CD4-positive, alpha-beta T cell treated with Interleukin-2 at 100 ng/mL for 4 hours (primary cell): ENCODE data around the gene TXNL4B.
"Not testable (repeated sequence)": the region's sequence is repeated elsewhere in the genome, so short reads cannot be mapped to it uniquely, and the experiment has no call there.

Experiments
- DNase-seq: peaks from one replicate; pipeline ENCODE4 v3.0.0-alpha.2; 2020; ENCODE audit warnings: low spot score

TXNL4B gene

DNA sequence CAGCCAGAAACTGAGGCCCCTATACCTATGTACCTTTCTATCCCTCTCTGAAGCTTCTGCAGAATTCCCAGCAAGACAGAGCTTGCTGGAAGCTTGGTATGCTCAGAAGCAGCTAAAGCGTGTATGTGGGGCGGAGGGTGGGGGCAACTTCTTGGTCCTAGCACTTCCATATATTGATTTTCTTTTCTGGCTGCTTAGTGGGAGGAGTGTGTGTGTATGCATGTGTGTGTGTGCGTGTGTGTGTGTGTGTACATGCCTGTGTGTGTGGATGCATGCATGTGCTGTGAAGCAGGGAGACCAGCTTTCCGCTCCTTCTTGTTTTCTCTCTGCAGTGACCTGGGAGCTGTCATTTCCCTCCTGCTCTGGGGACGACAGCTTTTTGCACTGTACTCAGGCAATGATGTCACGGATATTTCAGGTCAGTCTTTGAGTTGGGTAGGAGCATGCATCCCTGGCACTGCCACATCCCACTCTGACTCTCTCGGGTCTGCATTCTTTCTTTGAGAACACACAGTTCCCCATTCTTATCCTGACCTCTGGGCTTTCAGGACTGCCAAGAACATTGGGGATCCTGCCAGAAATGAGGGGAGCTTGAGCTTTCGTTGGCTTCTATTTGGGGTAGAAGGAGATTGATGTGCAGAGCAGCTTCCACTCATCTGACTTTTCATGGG lies 19.7 kb downstream of the TXNL4B start:
- DNase-seq = no peak

DNA sequence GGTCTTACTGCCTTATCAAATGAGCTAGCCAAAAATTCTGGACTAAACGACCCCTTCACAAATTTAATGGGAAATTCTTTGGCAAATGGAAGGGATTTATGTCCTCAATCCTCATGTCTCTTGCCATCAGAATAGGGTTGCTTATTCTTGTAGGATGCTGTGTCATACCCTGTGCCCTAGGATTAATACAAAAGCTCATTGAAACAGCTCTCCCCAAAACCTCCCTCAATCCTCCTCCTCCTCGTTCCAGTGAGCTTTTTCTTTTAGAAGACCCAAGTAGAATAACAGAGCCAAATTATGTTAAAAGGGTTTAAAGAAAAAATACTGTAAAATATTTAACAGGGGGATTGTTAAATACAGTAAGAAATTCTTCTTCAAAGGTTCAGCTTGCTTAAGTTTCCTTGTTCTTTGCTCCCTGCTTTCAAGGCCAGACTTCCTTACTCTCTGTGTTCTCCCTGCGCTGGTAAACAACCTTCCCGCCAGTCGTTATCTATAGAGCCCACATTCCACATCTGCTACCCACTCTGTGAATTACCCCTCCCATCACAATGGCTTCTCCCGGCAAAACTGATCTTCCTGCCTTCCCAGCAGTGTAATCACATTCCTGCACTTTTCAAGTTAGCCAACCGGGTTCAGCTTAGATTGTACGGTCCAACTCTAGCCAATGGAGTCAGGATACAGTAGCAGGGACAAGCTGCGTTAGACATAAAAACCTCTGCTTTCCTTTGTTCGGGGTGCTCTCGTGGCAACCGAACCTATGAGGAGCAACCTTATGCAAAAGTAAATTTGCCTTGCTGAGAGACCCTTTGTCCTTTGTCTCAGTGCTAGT lies 20.7 kb downstream of the TXNL4B start:
- no peak for DNase-seq

DNA sequence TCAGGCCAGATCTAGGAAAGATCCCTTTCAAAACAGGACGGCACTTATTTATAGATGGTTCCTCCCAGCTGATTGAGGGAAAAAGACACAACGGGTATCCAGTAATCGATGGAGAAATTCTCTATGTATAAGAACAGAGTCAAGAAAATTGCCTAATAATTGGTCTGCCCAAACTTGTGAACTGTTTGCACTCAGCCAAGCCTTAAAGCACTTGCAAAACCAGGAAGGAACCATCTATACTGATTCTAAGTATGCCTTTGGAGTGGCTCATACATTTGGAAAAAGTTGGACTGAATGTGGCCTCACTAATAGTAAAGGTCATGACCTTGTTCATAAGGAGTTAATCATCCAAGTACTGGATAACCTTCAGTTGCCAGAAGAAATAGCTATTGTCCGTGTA lies 24.5 kb downstream of the TXNL4B start:
- no peak for DNase-seq

DNA sequence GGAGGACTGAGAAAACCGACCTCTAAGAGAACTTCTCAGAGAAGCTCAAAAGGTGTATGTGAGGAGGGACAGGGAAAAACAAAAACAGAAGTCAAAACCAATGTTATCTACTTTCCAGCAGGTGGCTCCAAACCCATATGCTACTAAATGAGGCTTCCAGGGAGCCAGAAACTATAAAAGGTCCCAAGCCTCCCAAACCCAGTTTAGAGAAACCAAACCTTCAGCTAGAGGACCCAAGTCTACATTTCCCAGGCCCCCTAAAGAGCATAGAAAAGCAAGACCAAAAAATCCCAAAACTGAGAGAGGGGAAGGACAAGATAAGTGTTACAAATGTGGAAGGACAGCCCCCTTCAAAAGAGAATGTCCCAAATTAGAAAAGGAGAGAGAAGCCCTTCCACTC lies 26.7 kb downstream of the TXNL4B start:
- DNase-seq = peak; percentile 16

DNA sequence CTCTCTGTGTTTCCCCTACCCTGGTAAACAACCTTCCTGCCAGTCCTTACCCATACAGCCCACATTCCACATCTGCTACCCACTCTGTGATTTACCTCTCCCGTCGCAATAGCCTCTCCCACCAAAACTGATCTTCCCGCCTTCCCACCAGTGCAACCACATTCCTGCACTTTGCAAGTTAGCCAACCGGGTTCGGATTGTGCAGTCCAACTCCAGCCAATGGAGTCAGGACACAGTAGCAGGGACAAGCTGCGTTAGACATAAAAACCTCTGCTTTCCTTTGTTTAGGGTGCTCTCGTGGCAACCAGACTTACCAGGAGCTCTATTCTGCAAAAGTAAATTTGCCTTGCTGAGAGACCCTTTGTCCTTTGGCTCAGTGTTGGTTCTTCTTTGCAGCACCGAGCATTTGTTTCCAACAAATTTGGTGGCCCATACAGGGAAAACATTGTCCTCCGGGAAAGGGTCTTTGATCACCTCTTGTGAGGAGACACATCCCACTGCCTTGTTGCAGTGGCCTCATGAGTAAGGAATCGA lies 29.0 kb downstream of the TXNL4B start:
- DNase-seq = no peak

DNA sequence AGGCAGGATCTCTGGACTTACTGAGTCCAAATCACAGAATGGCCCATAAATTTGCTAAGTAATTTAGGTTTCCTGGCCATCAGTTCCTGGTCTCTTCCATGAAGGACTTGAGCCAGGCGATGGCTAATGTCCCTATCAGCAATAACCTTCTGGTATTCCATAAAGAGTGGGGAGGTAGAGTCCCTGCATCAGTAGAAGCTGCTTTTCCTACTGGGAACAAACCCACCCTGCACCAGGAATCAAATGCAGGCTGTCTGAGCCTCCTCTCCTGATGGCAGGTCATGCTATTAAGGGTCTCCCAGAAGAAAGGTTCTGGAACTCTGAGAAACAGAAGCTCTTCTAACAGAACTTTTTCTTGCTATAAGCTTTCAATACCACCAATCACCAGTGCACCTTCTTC lies 31.9 kb downstream of the TXNL4B start:
- no peak for DNase-seq

DNA sequence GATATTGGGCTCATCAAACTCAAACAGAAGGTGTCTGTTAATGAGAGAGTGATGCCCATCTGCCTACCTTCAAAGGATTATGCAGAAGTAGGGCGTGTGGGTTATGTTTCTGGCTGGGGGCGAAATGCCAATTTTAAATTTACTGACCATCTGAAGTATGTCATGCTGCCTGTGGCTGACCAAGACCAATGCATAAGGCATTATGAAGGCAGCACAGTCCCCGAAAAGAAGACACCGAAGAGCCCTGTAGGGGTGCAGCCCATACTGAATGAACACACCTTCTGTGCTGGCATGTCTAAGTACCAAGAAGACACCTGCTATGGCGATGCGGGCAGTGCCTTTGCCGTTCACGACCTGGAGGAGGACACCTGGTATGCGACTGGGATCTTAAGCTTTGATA lies 33.0 kb downstream of the TXNL4B start:
- DNase-seq = no peak

DNA sequence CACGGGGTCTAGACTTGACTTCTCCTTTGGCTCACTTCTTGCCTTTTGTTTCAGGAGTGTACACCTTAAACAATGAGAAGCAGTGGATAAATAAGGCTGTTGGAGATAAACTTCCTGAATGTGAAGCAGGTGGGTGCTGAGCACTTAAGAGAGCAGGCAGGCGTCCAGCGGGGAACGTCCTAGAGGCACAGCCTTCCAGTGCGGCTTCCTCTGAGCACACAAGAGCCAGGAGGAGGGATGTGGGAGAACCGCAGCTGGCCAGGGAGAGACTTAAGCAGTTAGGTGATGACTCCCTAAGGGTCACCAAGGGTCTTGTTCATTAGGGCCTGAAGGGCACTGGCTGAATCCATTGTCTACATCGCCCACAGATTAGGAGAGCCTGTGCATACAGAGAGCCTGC lies 34.4 kb downstream of the TXNL4B start:
- DNase-seq = not testable (repeated sequence)

DNA sequence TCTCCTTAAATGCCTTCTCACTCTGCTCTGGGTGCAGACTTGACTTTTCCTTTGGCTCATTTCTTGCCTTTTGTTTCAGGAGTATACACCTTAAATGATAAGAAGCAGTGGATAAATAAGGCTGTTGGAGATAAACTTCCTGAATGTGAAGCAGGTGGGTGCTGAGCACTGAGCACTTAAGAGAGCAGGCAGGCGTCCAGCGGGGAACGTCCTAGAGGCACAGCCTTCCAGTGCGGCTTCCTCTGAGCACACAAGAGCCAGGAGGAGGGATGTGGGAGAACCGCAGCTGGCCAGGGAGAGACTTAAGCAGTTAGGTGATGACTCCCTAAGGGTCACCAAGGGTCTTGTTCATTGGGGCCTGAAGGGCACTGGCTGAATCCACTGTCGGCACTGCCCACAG lies 36.1 kb downstream of the TXNL4B start:
- DNase-seq = not testable (repeated sequence)

DNA sequence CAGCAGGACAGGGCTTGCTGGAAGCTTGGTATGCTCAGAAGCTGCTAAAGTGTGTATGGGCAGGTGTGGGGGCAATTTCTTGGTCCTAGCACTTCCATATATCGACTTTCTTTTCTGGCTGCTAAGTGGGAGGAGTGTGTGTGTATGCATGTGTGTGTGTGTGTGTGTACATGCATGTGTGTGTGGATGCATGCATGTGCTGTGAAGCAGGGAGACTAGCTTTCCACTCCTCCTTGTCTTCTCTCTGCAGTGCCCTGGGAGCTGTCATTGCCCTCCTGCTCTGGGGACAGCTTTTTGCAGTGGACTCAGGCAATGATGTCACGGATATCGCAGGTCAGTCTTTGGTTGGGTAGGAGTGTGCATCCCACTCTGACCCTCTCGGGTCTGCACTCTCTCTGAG lies 37.5 kb downstream of the TXNL4B start:
- DNase-seq = no peak

DNA sequence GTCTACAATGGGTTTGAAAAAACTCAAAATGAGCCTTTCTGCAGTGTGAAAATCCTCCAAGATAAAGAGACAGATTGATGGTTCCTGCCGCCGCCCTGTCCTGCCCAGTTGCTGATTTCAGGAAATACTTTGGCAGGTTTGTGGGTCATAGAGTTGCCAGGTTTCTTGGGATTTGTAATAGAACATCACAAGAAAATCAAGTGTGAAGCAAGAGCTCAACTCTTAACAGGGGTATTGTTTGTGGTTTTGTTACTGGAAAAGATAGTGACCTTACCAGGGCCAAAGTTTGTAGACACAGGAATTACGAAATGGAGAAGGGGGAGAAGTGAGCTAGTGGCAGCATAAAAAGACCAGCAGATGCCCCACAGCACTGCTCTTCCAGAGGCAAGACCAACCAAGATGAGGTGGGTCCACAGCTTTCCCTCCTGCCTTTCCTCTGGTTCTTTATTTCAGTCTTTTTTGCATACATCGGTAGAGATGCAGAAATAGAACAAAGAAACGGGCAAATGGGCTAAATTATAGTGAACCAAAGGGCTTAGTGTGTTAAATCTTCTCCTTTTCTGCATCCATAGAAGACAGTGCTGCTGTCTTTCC lies 39.1 kb downstream of the TXNL4B start, which contains the start of gene HP:
Gene HP, plus strand, starts transcription at position 252 of the 594 bp plus-strand sequence. Its CDS starts 148 bp downstream, at position 400.
- DNase-seq = not testable (repeated sequence)

DNA sequence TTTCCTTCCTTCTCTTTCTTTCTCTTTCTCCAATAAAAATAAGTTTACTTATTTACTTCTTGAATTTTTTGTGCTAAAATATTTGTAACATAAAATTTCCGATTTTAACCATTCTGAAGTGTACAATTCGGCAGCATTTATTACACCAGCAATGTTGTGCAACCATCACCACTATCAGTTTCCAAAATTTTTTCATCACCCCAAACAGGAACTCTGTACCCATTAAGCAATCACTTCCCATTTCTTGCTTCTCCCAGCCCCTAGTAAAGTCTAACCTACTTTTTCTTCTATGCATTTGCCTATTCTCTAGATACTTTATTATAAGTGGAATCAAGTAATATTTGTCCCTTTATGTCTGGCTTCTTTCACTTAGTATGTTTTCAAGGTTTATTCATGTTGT lies 41.6 kb downstream of the TXNL4B start:
- DNase-seq = no peak

DNA sequence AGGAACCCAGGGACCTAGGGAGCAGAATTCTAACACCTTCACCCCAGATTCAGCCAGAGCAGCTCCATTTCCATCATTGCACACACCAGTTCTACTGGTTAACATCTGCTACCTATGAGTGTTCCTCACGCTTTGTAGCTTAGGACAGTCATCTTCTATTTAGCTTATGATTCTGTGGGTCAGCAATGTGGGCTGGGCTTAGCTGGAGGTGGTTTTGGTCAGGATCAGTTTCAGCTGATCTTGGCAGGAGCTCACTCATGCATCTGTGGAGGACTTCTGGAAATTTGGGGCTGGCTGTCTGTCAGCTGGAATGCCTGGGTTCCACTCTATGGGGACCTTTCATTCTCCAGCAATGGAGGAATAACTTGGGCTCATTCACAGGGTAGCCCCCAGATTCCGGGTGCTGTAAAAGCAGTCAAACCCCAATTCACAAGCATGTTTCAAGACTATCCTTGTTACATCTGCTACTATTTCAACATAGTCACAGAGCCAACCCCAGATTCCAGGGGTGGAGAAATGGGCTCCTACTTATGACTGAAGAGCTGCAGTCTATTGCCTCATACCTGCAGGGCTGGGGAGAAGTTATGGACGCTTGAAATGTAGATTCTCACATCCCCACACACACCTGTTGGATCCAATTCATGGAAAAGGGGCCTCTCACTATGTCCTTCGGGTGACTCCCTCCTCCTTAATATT lies 42.5 kb downstream of the TXNL4B start:
- no peak for DNase-seq

DNA sequence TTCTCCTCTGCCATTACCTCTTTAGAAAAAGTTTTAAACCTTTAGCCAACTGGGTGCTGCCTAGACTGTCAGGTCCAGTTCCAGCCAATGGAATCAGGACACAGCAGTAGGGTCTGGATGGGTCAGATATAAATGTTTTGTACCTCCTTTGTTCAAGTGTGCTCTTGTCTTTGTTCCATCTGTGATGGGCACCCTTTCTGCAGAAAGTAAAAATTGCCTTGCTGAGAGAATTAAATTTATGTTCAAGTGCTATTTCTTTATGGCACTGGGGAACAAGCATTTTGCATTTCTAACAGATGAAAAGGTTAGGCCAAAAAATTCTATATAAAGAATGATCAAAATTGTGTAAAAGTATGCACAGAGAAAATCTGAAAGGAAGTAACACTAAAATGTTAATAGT lies 44.3 kb downstream of the TXNL4B start:
- DNase-seq = no peak

DNA sequence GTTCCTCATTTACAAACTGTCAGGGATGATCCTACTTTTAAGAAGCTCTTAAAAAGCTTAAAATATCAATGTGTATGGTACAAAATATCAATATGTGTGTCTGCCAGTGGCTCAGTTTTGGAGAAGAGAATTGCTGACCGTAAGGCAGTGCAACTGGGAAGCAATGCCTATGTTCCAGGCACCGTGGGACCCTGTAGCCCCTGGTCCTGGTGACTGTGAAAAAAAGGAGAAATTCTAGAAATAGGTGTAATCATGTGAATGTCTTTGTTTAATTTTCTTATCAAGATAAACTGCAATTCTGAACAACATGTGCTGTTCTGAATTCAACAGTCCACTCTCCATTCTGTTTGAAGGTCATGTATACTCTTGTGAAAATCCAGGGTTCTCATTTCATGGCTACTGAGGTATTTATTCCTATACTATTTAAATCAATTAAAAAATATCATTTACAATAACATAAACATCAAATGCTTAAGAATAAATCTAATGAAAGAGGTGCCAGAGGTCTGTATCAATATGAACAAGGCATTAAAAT lies 48.5 kb downstream of the TXNL4B start:
- no peak for DNase-seq

DNA sequence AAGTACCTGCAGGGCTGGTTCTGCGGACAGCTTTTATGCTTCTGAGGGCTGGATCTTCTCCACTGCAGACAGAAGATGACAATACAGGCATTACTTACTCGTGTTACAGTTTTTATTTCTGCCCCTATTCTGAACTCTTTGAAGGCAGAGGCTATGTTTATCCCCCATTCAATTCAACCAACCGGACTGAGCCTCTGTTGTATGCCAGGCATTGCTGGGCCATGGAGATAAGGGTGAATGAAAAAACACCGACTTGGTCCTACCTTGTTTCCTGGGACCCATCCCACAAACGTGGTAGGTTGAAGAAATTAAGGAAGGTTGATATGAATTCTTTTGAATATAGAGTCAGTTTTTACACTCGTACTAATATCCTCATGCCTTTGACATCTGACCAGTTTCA lies 49.1 kb downstream of the TXNL4B start:
- no peak for DNase-seq

DNA sequence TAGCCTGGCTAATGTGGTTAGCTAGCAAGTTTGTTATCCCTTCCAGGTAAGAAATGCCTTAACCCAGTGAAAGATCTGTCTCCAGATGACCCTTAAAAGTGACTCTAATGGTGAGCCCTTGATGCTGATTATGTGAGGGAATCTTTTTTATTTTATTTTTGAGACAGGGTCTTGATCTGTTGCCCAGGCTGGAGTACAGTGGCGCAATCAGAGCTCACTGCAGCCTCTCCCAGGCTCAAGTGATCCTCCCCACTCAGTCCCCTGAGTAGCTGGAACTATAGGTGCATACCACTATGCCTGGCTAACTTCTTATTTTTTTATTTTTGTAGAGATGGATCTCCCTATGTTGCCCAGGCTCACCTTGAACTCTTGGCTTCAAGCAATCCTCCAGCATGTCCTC lies 49.9 kb downstream of the TXNL4B start:
- DNase-seq = no peak

DNA sequence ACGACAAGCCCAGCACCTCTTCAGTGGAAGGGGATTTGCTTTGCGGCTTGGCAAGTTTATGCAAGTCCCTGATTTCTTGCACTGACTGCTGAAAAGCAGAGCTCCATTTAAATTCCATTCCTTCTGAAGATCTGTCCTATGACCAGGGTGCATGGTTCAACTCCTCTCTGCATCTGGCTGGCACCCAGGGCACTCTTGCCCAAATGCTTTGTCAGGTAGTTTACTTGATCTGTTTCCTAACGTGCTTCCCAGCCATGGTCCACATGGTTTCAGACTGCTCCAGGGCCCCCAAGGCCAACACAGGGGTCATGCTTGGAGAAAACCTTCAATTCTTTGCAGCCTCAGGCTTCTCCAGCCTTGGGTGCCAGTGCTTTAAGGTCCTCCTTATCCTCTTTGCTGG lies 50.4 kb downstream of the TXNL4B start:
- DNase-seq = no peak

DNA sequence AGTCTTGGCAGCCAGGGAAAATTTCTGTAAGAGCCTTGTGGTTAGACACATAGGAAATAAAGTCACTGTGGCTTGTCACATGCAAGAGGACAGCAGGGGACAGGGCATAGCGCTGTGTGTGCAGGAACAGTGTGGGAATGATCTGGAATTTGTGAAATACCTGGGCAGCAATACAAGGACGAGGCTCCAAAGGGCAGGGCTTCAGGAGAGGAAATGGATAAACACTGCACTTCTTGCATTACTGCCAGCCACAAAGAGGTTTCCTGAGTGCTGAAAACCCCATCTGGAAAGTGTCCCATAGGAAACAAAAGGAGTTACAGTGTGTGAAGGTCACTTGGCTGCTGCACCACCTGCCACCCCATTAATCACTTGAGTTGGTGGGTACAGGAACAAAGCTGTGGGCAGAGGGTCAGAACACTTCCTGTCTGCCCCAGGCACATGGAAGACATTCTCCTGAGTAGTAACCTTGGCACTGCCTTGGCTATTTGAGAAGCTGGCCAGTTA lies 51.2 kb downstream of the TXNL4B start:
- no peak for DNase-seq

DNA sequence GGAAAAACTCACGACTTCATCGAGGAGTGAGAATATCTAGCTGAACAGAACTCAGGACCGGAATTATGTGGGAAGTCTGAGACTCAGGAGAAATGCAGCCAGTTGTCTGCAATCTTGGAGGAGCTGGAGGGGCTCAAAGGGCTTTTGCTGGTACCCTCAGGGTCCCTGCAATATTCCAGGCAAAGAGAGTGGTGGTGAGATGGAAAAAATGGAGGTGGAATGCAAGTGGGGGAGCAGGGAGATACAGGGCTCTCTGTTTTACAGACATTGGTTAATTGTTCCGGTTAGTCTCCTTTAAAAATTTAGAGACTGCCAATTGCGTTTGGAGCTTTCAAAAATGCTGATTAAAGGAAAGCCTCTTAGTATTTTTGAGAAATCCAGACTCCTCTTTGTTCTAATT lies 57.3 kb downstream of the TXNL4B start:
- DNase-seq = no peak
